HEK293 (cell line): ENCODE results near the gene KBTBD8.

ENCODE experiments used
- CTCF ChIA-PET: fragments of 350-600 bp; formaldehyde crosslinking; extraction: SDS; loops from one replicate; lab custom pipeline; 2021; ENCODE audit warnings: antibody characterized with exemption; lab: Yijun Ruan, JAX
- POLR2A ChIA-PET: fragments of 300-600 bp; formaldehyde crosslinking; extraction: SDS; loops from one replicate; lab custom pipeline; 2020; ENCODE audit warnings: antibody characterized with exemption, inconsistent platforms; lab: Yijun Ruan, JAX
- H3K27ac ChIP-seq: fragments of 200-500 bp; sonication (Bioruptor generic); 2 replicates; pipeline ENCODE4 v1.5.1; 2014; ENCODE audit warnings: low read depth, low read length, control low read depth, inconsistent platforms; ENCODE audit errors: extremely low read depth
- H3K36me3 ChIP-seq, 2 experiments: fragments of 200-500 bp in 1 of 2; sonication (Bioruptor generic) in 1 of 2; 1 replicate in 1 of 2; 2 replicates in 1 of 2; pipeline ENCODE4 v1.5.1; 2014 to 2017; ENCODE audit warnings: inconsistent platforms in 2 of 2, low read length in 2 of 2; ENCODE audit not compliant: control insufficient read depth in 2 of 2, insufficient read depth in 1 of 2
- H3K4me1 ChIP-seq: fragments of 200-500 bp; sonication (Bioruptor generic); 2 replicates; pipeline ENCODE4 v1.5.1; 2014; ENCODE audit warnings: mild to moderate bottlenecking, low read length, inconsistent platforms; ENCODE audit not compliant: control insufficient read depth, insufficient read depth
- H3K4me3 ChIP-seq: 2 replicates; pipeline ENCODE4 v1.5.1; 2011; ENCODE audit warnings: low read depth, mild to moderate bottlenecking, control low read depth, low read length, moderate library complexity
- H3K9me3 ChIP-seq: fragments of 200-500 bp; sonication (Bioruptor generic); 2 replicates; pipeline ENCODE4 v1.5.1; 2014; ENCODE audit warnings: low read depth, low read length, inconsistent platforms; ENCODE audit not compliant: control insufficient read depth, insufficient read depth
- FEZF1 ChIP-seq: fragments of 450-650 bp; formaldehyde crosslinking; IDR thresholded peaks from 2 replicates; pipeline ENCODE4 v1.5.1; 2016; ENCODE audit warnings: missing biosample characterization, missing genetic modification characterization
- MZF1 ChIP-seq: fragments of 450-650 bp; formaldehyde crosslinking; IDR thresholded peaks from 2 replicates; pipeline ENCODE4 v1.5.1; 2017; ENCODE audit warnings: missing biosample characterization, missing genetic modification characterization, borderline replicate concordance
- SALL2 ChIP-seq: fragments of 450-650 bp; formaldehyde crosslinking; IDR thresholded peaks from 2 replicates; pipeline ENCODE4 v1.5.0; 2017; ENCODE audit warnings: missing biosample characterization, mild to moderate bottlenecking, missing genetic modification characterization, borderline replicate concordance
- TSHZ1 ChIP-seq: fragments of 450-650 bp; formaldehyde crosslinking; IDR thresholded peaks from 2 replicates; pipeline ENCODE4 v1.5.1; 2016; ENCODE audit warnings: missing biosample characterization, missing genetic modification characterization, borderline replicate concordance
- ZFP69B ChIP-seq: fragments of 450-650 bp; formaldehyde crosslinking; IDR thresholded peaks from 2 replicates; pipeline ENCODE4 v1.5.1; 2016; ENCODE audit warnings: missing biosample characterization, missing genetic modification characterization
- ZNF18 ChIP-seq: fragments of 450-650 bp; formaldehyde crosslinking; IDR thresholded peaks from 2 replicates; pipeline ENCODE4 v1.5.1; 2016; ENCODE audit warnings: missing biosample characterization, missing genetic modification characterization
- ZNF19 ChIP-seq: fragments of 450-650 bp; formaldehyde crosslinking; IDR thresholded peaks from 2 replicates; pipeline ENCODE4; 2016; ENCODE audit warnings: missing biosample characterization, missing genetic modification characterization, low read depth
- ZNF311 ChIP-seq: fragments of 450-650 bp; formaldehyde crosslinking; IDR thresholded peaks from 2 replicates; pipeline ENCODE4 v1.5.1; 2017; ENCODE audit warnings: missing biosample characterization, missing genetic modification characterization, borderline replicate concordance
- ZNF449 ChIP-seq: fragments of 450-650 bp; formaldehyde crosslinking; IDR thresholded peaks from 2 replicates; pipeline ENCODE4 v1.5.1; 2017; ENCODE audit warnings: missing biosample characterization, mild to moderate bottlenecking, missing genetic modification characterization, moderate library complexity
- ZNF518A ChIP-seq: fragments of 450-650 bp; formaldehyde crosslinking; conservative IDR thresholded peaks from 2 replicates; pipeline ENCODE4 v1.5.1; 2016; ENCODE audit warnings: low read depth, missing biosample characterization, missing genetic modification characterization
- ZNF521 ChIP-seq: fragments of 450-650 bp; formaldehyde crosslinking; IDR thresholded peaks from 2 replicates; pipeline ENCODE4 v1.5.1; 2017; ENCODE audit warnings: missing biosample characterization, mild to moderate bottlenecking, missing genetic modification characterization
- ZNF626 ChIP-seq: fragments of 450-650 bp; sonication (Bioruptor Pico); formaldehyde crosslinking; IDR thresholded peaks from 2 replicates; pipeline ENCODE4 v1.5.1; 2018; ENCODE audit warnings: missing biosample characterization, missing genetic modification characterization, inconsistent platforms
- ZNF747 ChIP-seq: fragments of 450-650 bp; formaldehyde crosslinking; IDR thresholded peaks from 2 replicates; pipeline ENCODE4 v1.5.1; 2016; ENCODE audit warnings: missing biosample characterization, missing genetic modification characterization
- ZNF777 ChIP-seq: fragments of 450-650 bp; formaldehyde crosslinking; IDR thresholded peaks from 2 replicates; pipeline ENCODE4 v1.5.1; 2017; ENCODE audit warnings: missing biosample characterization, missing genetic modification characterization, borderline replicate concordance
- TF ChIP-seq, protein P1 (sequence below): fragments of 450-650 bp; formaldehyde crosslinking; IDR thresholded peaks from 2 replicates; pipeline ENCODE4 v1.5.1; 2016; ENCODE audit warnings: missing biosample characterization, missing genetic modification characterization
- TF ChIP-seq, protein P2 (sequence below): fragments of 450-650 bp; formaldehyde crosslinking; IDR thresholded peaks from 2 replicates; pipeline ENCODE4 v1.5.1; 2016; ENCODE audit warnings: missing biosample characterization, missing genetic modification characterization
- TF ChIP-seq, protein P3 (sequence below): fragments of 450-650 bp; formaldehyde crosslinking; IDR thresholded peaks from 2 replicates; pipeline ENCODE4 v1.5.1; 2016; ENCODE audit warnings: missing biosample characterization, missing genetic modification characterization, low read depth

Gene KBTBD8

GRCh38 chr3:66948838-66949237, 49.3 kb upstream of the KBTBD8 start:
- POLR2A ChIA-PET, result no interaction called here
- CTCF ChIA-PET, result no interaction called here
- H3K27ac ChIP-seq, result no peak overlapping the region

DNA sequence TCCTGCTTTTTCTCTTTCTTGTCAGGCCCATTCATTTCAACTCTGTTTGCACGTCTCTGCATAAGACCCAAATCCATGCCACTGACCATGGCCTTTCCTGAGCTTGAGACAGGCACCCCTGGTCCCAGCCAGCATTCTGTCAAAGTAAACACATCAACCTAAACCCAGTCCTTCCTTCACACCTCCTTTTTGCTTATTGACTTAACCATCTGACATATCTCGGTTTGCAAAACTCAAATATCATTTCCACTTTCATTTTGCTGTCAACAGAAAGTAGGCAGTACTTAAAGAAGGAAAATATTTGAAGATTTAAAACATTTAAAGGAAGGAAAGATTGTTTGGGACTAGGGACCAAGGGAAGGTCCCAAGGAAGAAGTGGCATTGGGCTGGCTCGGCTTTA, 48.2 kb upstream of the KBTBD8 start:
- H3K4me3 ChIP-seq, result no peak overlapping the region
- CTCF ChIA-PET, result no interaction called here
- TF ChIP-seq ZNF626 (tag by site-specific recombination) (no peak), ZNF747 (no peak), TSHZ1 (tag by site-specific recombination) (no peak), ZNF19 (tag by site-specific recombination) (no peak), ZNF777 (no peak), ZNF518A (tag by site-specific recombination) (no peak)
- TF ChIP-seq, protein P1, sequence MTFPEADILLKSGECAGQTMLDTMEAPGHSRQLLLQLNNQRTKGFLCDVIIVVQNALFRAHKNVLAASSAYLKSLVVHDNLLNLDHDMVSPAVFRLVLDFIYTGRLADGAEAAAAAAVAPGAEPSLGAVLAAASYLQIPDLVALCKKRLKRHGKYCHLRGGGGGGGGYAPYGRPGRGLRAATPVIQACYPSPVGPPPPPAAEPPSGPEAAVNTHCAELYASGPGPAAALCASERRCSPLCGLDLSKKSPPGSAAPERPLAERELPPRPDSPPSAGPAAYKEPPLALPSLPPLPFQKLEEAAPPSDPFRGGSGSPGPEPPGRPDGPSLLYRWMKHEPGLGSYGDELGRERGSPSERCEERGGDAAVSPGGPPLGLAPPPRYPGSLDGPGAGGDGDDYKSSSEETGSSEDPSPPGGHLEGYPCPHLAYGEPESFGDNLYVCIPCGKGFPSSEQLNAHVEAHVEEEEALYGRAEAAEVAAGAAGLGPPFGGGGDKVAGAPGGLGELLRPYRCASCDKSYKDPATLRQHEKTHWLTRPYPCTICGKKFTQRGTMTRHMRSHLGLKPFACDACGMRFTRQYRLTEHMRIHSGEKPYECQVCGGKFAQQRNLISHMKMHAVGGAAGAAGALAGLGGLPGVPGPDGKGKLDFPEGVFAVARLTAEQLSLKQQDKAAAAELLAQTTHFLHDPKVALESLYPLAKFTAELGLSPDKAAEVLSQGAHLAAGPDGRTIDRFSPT (tag by site-specific recombination), result no peak
- TF ChIP-seq, protein P2, sequence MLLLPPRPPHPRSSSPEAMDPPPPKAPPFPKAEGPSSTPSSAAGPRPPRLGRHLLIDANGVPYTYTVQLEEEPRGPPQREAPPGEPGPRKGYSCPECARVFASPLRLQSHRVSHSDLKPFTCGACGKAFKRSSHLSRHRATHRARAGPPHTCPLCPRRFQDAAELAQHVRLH, result no peak
- TF ChIP-seq, protein P3, sequence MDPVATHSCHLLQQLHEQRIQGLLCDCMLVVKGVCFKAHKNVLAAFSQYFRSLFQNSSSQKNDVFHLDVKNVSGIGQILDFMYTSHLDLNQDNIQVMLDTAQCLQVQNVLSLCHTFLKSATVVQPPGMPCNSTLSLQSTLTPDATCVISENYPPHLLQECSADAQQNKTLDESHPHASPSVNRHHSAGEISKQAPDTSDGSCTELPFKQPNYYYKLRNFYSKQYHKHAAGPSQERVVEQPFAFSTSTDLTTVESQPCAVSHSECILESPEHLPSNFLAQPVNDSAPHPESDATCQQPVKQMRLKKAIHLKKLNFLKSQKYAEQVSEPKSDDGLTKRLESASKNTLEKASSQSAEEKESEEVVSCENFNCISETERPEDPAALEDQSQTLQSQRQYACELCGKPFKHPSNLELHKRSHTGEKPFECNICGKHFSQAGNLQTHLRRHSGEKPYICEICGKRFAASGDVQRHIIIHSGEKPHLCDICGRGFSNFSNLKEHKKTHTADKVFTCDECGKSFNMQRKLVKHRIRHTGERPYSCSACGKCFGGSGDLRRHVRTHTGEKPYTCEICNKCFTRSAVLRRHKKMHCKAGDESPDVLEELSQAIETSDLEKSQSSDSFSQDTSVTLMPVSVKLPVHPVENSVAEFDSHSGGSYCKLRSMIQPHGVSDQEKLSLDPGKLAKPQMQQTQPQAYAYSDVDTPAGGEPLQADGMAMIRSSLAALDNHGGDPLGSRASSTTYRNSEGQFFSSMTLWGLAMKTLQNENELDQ, result no peak

More at GRCh38 chr3:66948838-66949237, 49.3 kb upstream of the KBTBD8 start:
- Histone ChIP-seq H3K9me3 (no peaks in the 10 kb centered on the region), H3K4me1 (no peaks in the 10 kb centered on the region), H3K36me3 (no peaks in the 10 kb centered on the region), H3K4me3 (no peak overlapping the region)
- TF ChIP-seq MZF1 (tag by site-specific recombination) (no peak), ZNF521 (tag by site-specific recombination) (no peak), ZNF311 (tag by site-specific recombination) (no peak), ZFP69B (tag by site-specific recombination) (no peak), ZNF18 (tag by site-specific recombination) (no peak), ZNF449 (tag by site-specific recombination) (no peak), SALL2 (tag by site-specific recombination) (no peak), FEZF1 (tag by site-specific recombination) (no peak)

More for the DNA sequence above, 48.2 kb upstream of the KBTBD8 start:
- Histone ChIP-seq H3K36me3 (no peaks in the 10 kb centered on the region), H3K4me1 (no peaks in the 10 kb centered on the region), H3K9me3 (no peaks in the 10 kb centered on the region), H3K27ac (no peak overlapping the region)
- POLR2A ChIA-PET, result no interaction called here
